ENCODE measurements around the gene ANKRD18B.
A peak's percentile ranks its signal among the peaks of the same experiment; 100 is the strongest.

ANKRD18B gene

GRCh38 chr9:33619666-33620404 is 95.8 kb downstream of the ANKRD18B start:
- TF ChIP-seq CTCF (conservative IDR thresholded peaks at IDR 0.05; ENCODE audit: control insufficient read depth, insufficient read depth, low read depth, low read length), result no peak
- DNase-seq (ENCODE audit: low read depth), result peak; percentile 85
- H3K4me3 ChIP-seq (ENCODE audit: control insufficient read depth, low read depth, low read length), result no peak overlapping the region

- TF ChIP-seq CTCF (conservative IDR thresholded peaks at IDR 0.05; ENCODE audit: control insufficient read depth, insufficient read depth, low read depth, low read length), result no peak
- DNase-seq (ENCODE audit: low read depth), result peak; percentile 57
- H3K4me3 ChIP-seq (ENCODE audit: control insufficient read depth, low read depth, low read length), result no peak overlapping the region
Observed at GRCh38 chr9:33620738-33621439, 96.8 kb downstream of the ANKRD18B start.

Data from fibroblast of mammary gland (primary cell).